H9 (cell line): Measurements from ENCODE around the gene ARID1B. TPM values are rescaled to one million over a fixed set of nuclear protein-coding genes. Genes with fewer than 3 reads are reported as not detected.
A peak's percentile ranks its signal among the peaks of the same experiment; 100 is the strongest.

ENCODE experiments used
- DNase-seq: peaks from one replicate; pipeline ENCODE4 v3.0.0-alpha.2; 2017
- H2AFZ ChIP-seq: one replicate; pipeline ENCODE4 v1.6.1; 2013; ENCODE audit warnings: mild to moderate bottlenecking, low read length, control low read depth, moderate library complexity
- H2AK5ac ChIP-seq: 2 replicates; pipeline ENCODE4 v1.6.1; 2013; ENCODE audit warnings: low read length, control low read depth, mixed read lengths; ENCODE audit not compliant: insufficient read length
- H2BK120ac ChIP-seq: one replicate; pipeline ENCODE4 v1.6.1; 2013; ENCODE audit warnings: low read depth, mild to moderate bottlenecking, low read length, control low read depth, inconsistent platforms; ENCODE audit not compliant: poor library complexity, severe bottlenecking
- H2BK12ac ChIP-seq: 2 replicates; pipeline ENCODE4 v1.6.1; 2013; ENCODE audit warnings: low read length, control low read depth, mixed read lengths, low read depth; ENCODE audit not compliant: insufficient read length
- H2BK15ac ChIP-seq: 2 replicates; pipeline ENCODE4 v1.6.1; 2013; ENCODE audit warnings: low read depth, low read length, control low read depth
- H2BK20ac ChIP-seq: one replicate; pipeline ENCODE4 v1.6.1; 2013; ENCODE audit warnings: low read depth, mild to moderate bottlenecking, low read length, control low read depth, inconsistent platforms; ENCODE audit not compliant: poor library complexity, severe bottlenecking
- H2BK5ac ChIP-seq: 2 replicates; pipeline ENCODE4 v1.6.1; 2013; ENCODE audit warnings: low read length, control low read depth, mixed read lengths; ENCODE audit not compliant: insufficient read length
- H3K14ac ChIP-seq: 2 replicates; pipeline ENCODE4 v1.6.1; 2013; ENCODE audit warnings: low read length, control low read depth; ENCODE audit not compliant: insufficient read depth
- H3K18ac ChIP-seq: 2 replicates; pipeline ENCODE4 v1.6.1; 2013; ENCODE audit warnings: low read depth, mild to moderate bottlenecking, mixed read lengths, low read length, control low read depth; ENCODE audit not compliant: insufficient read length
- H3K23ac ChIP-seq: 2 replicates; pipeline ENCODE4 v1.6.1; 2013; ENCODE audit warnings: low read length, control low read depth, mixed read lengths, low read depth; ENCODE audit not compliant: insufficient read length
- H3K23me2 ChIP-seq: 2 replicates; pipeline ENCODE4 v1.6.1; 2013; ENCODE audit warnings: low read depth, mild to moderate bottlenecking, mixed read lengths, low read length, control low read depth; ENCODE audit not compliant: insufficient read length, poor library complexity, severe bottlenecking
- H3K27ac ChIP-seq: 2 replicates; pipeline ENCODE4 v1.5.1; 2013; ENCODE audit warnings: low read length, control low read depth, mixed read lengths, low read depth; ENCODE audit not compliant: insufficient read length
- H3K27me3 ChIP-seq: 2 replicates; pipeline ENCODE4 v1.6.1; 2013; ENCODE audit warnings: low read length, control low read depth, inconsistent platforms; ENCODE audit not compliant: insufficient read depth
- H3K4ac ChIP-seq: 2 replicates; pipeline ENCODE4 v1.6.1; 2013; ENCODE audit warnings: low read depth, mild to moderate bottlenecking, control low read depth, inconsistent platforms, low read length, moderate library complexity
- H3K4me1 ChIP-seq: 2 replicates; pipeline ENCODE4 v1.6.1; 2013; ENCODE audit warnings: low read length, control low read depth, inconsistent platforms; ENCODE audit not compliant: insufficient read depth
- H3K4me2 ChIP-seq: 2 replicates; pipeline ENCODE4 v1.6.1; 2013; ENCODE audit warnings: low read length, control low read depth, mixed read lengths; ENCODE audit not compliant: insufficient read length, insufficient read depth
- H3K56ac ChIP-seq: 2 replicates; pipeline ENCODE4 v1.6.1; 2013; ENCODE audit warnings: low read depth, mild to moderate bottlenecking, mixed read lengths, low read length, control low read depth; ENCODE audit not compliant: insufficient read length
- H3K79me1 ChIP-seq: 2 replicates; pipeline ENCODE4 v1.6.1; 2013; ENCODE audit warnings: low read depth, mild to moderate bottlenecking, moderate library complexity, low read length, control low read depth, inconsistent platforms; ENCODE audit not compliant: insufficient read depth, poor library complexity, severe bottlenecking
- H3K79me2 ChIP-seq: 2 replicates; pipeline ENCODE4 v1.6.1; 2013; ENCODE audit warnings: low read length, control low read depth, inconsistent platforms; ENCODE audit not compliant: insufficient read depth
- H3K9ac ChIP-seq: 2 replicates; pipeline ENCODE4 v1.6.1; 2013; ENCODE audit warnings: low read length, control low read depth, mixed read lengths; ENCODE audit not compliant: insufficient read length; ENCODE audit errors: extremely low read depth
- H3K9me3 ChIP-seq: one replicate; pipeline ENCODE4 v1.6.1; 2013; ENCODE audit warnings: low read depth, low read length, inconsistent platforms; ENCODE audit not compliant: control insufficient read depth
- H3T11ph ChIP-seq: one replicate; pipeline ENCODE4 v1.6.1; 2013; ENCODE audit warnings: mild to moderate bottlenecking, low read length, control low read depth, inconsistent platforms
- H4K20me1 ChIP-seq: one replicate; pipeline ENCODE4 v1.6.1; 2013; ENCODE audit not compliant: control insufficient read depth, insufficient read length, insufficient read depth
- H4K5ac ChIP-seq: 2 replicates; pipeline ENCODE4 v1.6.1; 2013; ENCODE audit warnings: low read depth, mild to moderate bottlenecking, mixed read lengths, low read length, control low read depth; ENCODE audit not compliant: insufficient read length
- H4K8ac ChIP-seq: replicated peaks from 2 replicates; pipeline ENCODE4 v1.6.1; 2013; ENCODE audit warnings: low read length, control low read depth, mixed read lengths, low read depth; ENCODE audit not compliant: insufficient read length
- H4K91ac ChIP-seq: 2 replicates; pipeline ENCODE4 v1.6.1; 2013; ENCODE audit warnings: low read depth, mild to moderate bottlenecking, moderate library complexity, mixed read lengths, low read length, control low read depth; ENCODE audit not compliant: insufficient read length
- H3K27ac Mint-ChIP-seq, 3 experiments: 2 replicates in 2 of 3; 3 replicates in 1 of 3; pipeline ENCODE4 v1.8.0; 2020 to 2021; ENCODE audit warnings: mixed read lengths in 3 of 3, mild to moderate bottlenecking in 1 of 3, moderate library complexity in 1 of 3
- H3K27me3 Mint-ChIP-seq: 2 replicates; pipeline ENCODE4 v1.8.0; 2021; ENCODE audit warnings: low read depth, mild to moderate bottlenecking, moderate library complexity, mixed read lengths
- H3K36me3 Mint-ChIP-seq, 3 experiments: 2 replicates in 2 of 3; 3 replicates in 1 of 3; pipeline ENCODE4 v1.8.0; 2020 to 2021; ENCODE audit warnings: low read depth in 3 of 3, mixed read lengths in 3 of 3; ENCODE audit not compliant: insufficient read depth in 1 of 3
- H3K4me1 Mint-ChIP-seq, 2 experiments: 2 replicates each; pipeline ENCODE4 v1.8.0; 2020; ENCODE audit warnings: mixed read lengths in 2 of 2
- H3K4me3 Mint-ChIP-seq, 2 experiments: 2 replicates in 1 of 2; 3 replicates in 1 of 2; pipeline ENCODE4 v1.8.0; 2020 to 2021; ENCODE audit warnings: mild to moderate bottlenecking in 2 of 2, mixed read lengths in 2 of 2, moderate library complexity in 1 of 2
- H3K9me3 Mint-ChIP-seq, 2 experiments: 2 replicates in 1 of 2; 3 replicates in 1 of 2; pipeline ENCODE4 v1.8.0; 2020; ENCODE audit warnings: mild to moderate bottlenecking in 2 of 2, mixed read lengths in 2 of 2, moderate library complexity in 1 of 2
- CTCF ChIP-seq: fragments of 200-600 bp; sonication (generic); conservative IDR thresholded peaks from 3 replicates; pipeline ENCODE4 v1.8.0; 2021; ENCODE audit warnings: antibody characterized with exemption, mild to moderate bottlenecking
- WGBS: extraction: QIAGEN DNeasy Blood & Tissue Kit; methylation state at CpG from one replicate; pipeline ENCODE4 v1.1.7; 2013; ENCODE audit warnings: missing lambda C conversion rate, low lambda C conversion rate, mixed read lengths; ENCODE audit not compliant: insufficient read length; ENCODE audit errors: extremely low coverage; 5-methylcytosine and 5-hydroxymethylcytosine counted together
- total RNA-seq: library from RNA; stranded (reverse); gene quantifications from 2 replicates; pipeline ENCODE4 v1.2.1, GENCODE V29; 2021

ARID1B gene
- total RNA-seq, 1 experiment from 2014 or later, result 88.2 TPM

- no peaks in the 10 kb centered on the region for H3K23me2 ChIP-seq
- H3K79me2 ChIP-seq, result no peaks in the 10 kb centered on the region; the same call in 1 of the 2 replicates
- Mint-ChIP-seq H3K36me3 (peaks cover 3 to 7% (median 5%) of the 10 kb centered on the region in 3 experiments; a peak in 4 of 7 replicates), H3K27ac (peak overlapping the region in 2 of 3 experiments; percentile 26 to 46; a peak in 1 of 7 replicates), H3K4me3 (peak overlapping the region in 1 of 2 experiments; percentile 1; a peak in 1 of 5 replicates), H3K4me1 (peaks cover 26 to 47% of the 10 kb centered on the region in 2 experiments), H3K9me3 (no peaks in the 10 kb centered on the region), H3K27me3 (no peaks in the 10 kb centered on the region)
- no peak overlapping the region for H3K56ac ChIP-seq
- no peaks in the 10 kb centered on the region for H4K20me1 ChIP-seq
- H3K79me1 ChIP-seq, result no peaks in the 10 kb centered on the region
- H2AFZ ChIP-seq, result no peak overlapping the region
- no peak for TF ChIP-seq CTCF
- H3K27ac ChIP-seq, result no peak overlapping the region
- H2BK12ac ChIP-seq, result no peak overlapping the region
- H4K5ac ChIP-seq, result no peak overlapping the region
- no peak overlapping the region for H3K9ac ChIP-seq
- H3K9me3 ChIP-seq, result no peaks in the 10 kb centered on the region
- no peak overlapping the region for H3K14ac ChIP-seq
- H3K27me3 ChIP-seq, result no peaks in the 10 kb centered on the region
- no peak overlapping the region for H3K18ac ChIP-seq
- DNase-seq, result no peak
- no peak overlapping the region for H2BK20ac ChIP-seq
- H3K4me1 ChIP-seq, result no peaks in the 10 kb centered on the region
- H2BK15ac ChIP-seq, result no peak overlapping the region
- H4K91ac ChIP-seq, result no peak overlapping the region
- no peak overlapping the region for H3T11ph ChIP-seq
- no peak overlapping the region for H2BK5ac ChIP-seq
- no peak overlapping the region for H3K4ac ChIP-seq
- WGBS, result no CpG with 5 or more reads among the region's 7 CpGs
- no peak overlapping the region for H4K8ac ChIP-seq
- no peak overlapping the region for H2AK5ac ChIP-seq
- H3K23ac ChIP-seq, result no peak overlapping the region
- no peak overlapping the region for H2BK120ac ChIP-seq
- no peak overlapping the region for H3K4me2 ChIP-seq
These were observed 319.3 kb downstream of the ARID1B start for GRCh38 chr6:157096522-157096921.
